PC-9 (cell line): ENCODE results near the gene KIF21A. TPM values are rescaled to one million over a fixed set of nuclear protein-coding genes. Genes with fewer than 3 reads are reported as not detected.

Source experiments
- BruUV-seq: library from RNA; stranded (reverse); fragments of 400-500 nt; replicated peaks from 2 replicates; lab custom pipeline; 2021; lab: Mats Ljungman, UMichigan
- CTCF ChIA-PET: fragments of 300-600 bp; sonication (Branson Sonifier 250); formaldehyde crosslinking; loops from one replicate; lab custom pipeline; 2022; ENCODE audit warnings: antibody characterized with exemption; lab: Charles Lee
- POLR2A ChIA-PET: fragments of 300-600 bp; sonication (Branson Sonifier 250); formaldehyde crosslinking; loops from one replicate; lab custom pipeline; 2022; ENCODE audit warnings: antibody characterized with exemption; ENCODE audit not compliant: unreplicated experiment; lab: Charles Lee
- DNase-seq, 2 experiments: peaks; one replicate each; pipeline versions ENCODE4 v3.0.0 to v3.0.0-alpha.2; 2015 to 2022; ENCODE audit warnings: mixed read lengths in 1 of 2
- H2AFZ ChIP-seq: fragments of 200-600 bp; sonication (generic); 2 replicates; pipeline ENCODE4 v1.8.1; 2017; ENCODE audit warnings: antibody characterized with exemption
- H3F3A ChIP-seq: fragments of 200-600 bp; sonication (generic); 2 replicates; pipeline ENCODE4 v1.8.1; 2017; ENCODE audit warnings: antibody characterized with exemption, mild to moderate bottlenecking, low read depth; ENCODE audit not compliant: insufficient read depth
- H3K27ac ChIP-seq: fragments of 200-600 bp; sonication (generic); 2 replicates; pipeline ENCODE4 v1.6.1; 2016; ENCODE audit warnings: mixed run types
- H3K27me3 ChIP-seq: fragments of 200-600 bp; sonication (generic); 2 replicates; pipeline ENCODE4 v1.6.1; 2016; ENCODE audit warnings: low read depth, mixed run types; ENCODE audit not compliant: insufficient read depth
- H3K36me3 ChIP-seq: fragments of 200-600 bp; sonication (generic); 2 replicates; pipeline ENCODE4 v1.6.1; 2016; ENCODE audit warnings: low read depth, mixed run types
- H3K4me1 ChIP-seq: fragments of 200-600 bp; sonication (generic); replicated peaks from 2 replicates; pipeline ENCODE4 v1.6.1; 2016; ENCODE audit warnings: mixed run types; ENCODE audit not compliant: insufficient read depth
- H3K4me2 ChIP-seq: fragments of 200-600 bp; sonication (generic); 2 replicates; pipeline ENCODE4 v1.6.1; 2017; ENCODE audit warnings: mixed run types
- H3K4me3 ChIP-seq: fragments of 200-600 bp; sonication (generic); 2 replicates; pipeline ENCODE4 v1.6.1; 2016; ENCODE audit warnings: mixed run types
- H3K79me2 ChIP-seq: fragments of 200-600 bp; sonication (generic); 2 replicates; pipeline ENCODE4 v1.6.1; 2017; ENCODE audit warnings: low read depth, mixed run types
- H3K9me2 ChIP-seq: fragments of 200-600 bp; sonication (generic); 2 replicates; pipeline ENCODE4 v1.8.1; 2017; ENCODE audit warnings: mild to moderate bottlenecking; ENCODE audit not compliant: insufficient read depth
- H3K9me3 ChIP-seq: fragments of 200-600 bp; sonication (generic); 2 replicates; pipeline ENCODE4 v1.8.1; 2016; ENCODE audit warnings: low read depth; ENCODE audit not compliant: insufficient read depth
- H4K20me1 ChIP-seq: fragments of 200-600 bp; sonication (generic); 2 replicates; pipeline ENCODE4 v1.8.1; 2017; ENCODE audit not compliant: insufficient read depth
- CTCF ChIP-seq: fragments of 200-600 bp; sonication (generic); conservative IDR thresholded peaks from 2 replicates; pipeline ENCODE4 v1.6.1; 2017; ENCODE audit warnings: mixed run types, antibody characterized with exemption, mild to moderate bottlenecking, moderate library complexity
- EZH2 ChIP-seq: fragments of 200-600 bp; sonication (generic); IDR thresholded peaks from 2 replicates; pipeline ENCODE4 v1.8.0; 2017; ENCODE audit warnings: antibody characterized with exemption, low read depth
- intact Hi-C: fragments of 100-400 bp; cut with micrococcal nuclease; formaldehyde crosslinking; loops from one replicate; pipeline ENCODE4 v1.10.0; 2022; ENCODE audit not compliant: unreplicated experiment
- total RNA-seq: library from RNA; stranded (reverse); gene quantifications from 2 replicates; pipeline ENCODE4 v1.2.3, GENCODE V29; 2021

KIF21A gene
- total RNA-seq, 1 experiment from 2014 or later, result 13.6 TPM

GRCh38 chr12:39389399-39390150 is 53.3 kb downstream of the KIF21A start:
- H3K9me3 ChIP-seq, result no peaks in the 10 kb centered on the region
- H3K27me3 ChIP-seq, result no peaks in the 10 kb centered on the region
- no peaks in the 10 kb centered on the region for H3K9me2 ChIP-seq
- H3K4me3 ChIP-seq, result no peak overlapping the region
- H2AFZ ChIP-seq, result no peak overlapping the region
- no peaks in the 10 kb centered on the region for H3K4me1 ChIP-seq
- CTCF ChIA-PET, result no interaction called here
- H3K36me3 ChIP-seq, result no peaks in the 10 kb centered on the region
- TF ChIP-seq EZH2 (no peak), CTCF (no peak)
- no peak overlapping the region for H3K4me2 ChIP-seq
- POLR2A ChIA-PET, result no interaction called here
- no TSS peak for BruUV-seq
- no peak overlapping the region for H3K27ac ChIP-seq
- H3K79me2 ChIP-seq, result no peaks in the 10 kb centered on the region
- H4K20me1 ChIP-seq, result no peaks in the 10 kb centered on the region
- DNase-seq, result no peak
- H3F3A ChIP-seq, result no peaks in the 10 kb centered on the region
- intact Hi-C loops, result no loop called here

GRCh38 chr12:39386335-39386734 is 56.6 kb downstream of the KIF21A start:
- H4K20me1 ChIP-seq, result no peaks in the 10 kb centered on the region
- POLR2A ChIA-PET, result no interaction called here

DNA sequence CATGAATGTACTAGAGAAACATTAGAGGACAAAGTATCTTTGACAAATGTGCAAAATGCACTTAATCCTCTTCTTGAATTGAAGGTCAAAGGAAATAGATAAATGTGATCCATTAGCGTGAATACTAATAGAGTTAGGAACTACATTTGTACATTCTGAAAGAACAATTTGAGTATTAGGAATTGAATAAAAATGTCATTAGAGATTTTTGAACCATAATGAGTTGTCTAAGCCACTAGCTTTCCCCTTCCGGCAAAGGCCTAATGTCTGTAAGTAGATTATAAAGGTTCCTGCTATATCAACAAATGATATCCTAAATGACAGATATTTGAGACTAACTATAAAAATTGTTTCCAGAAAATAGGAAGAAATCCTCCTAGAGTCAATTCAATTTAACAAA is 59.8 kb downstream of the KIF21A start:
- ChIA-PET POLR2A (no interaction called here), CTCF (no interaction called here)
- Histone ChIP-seq H3K27me3 (no peaks in the 10 kb centered on the region), H3K4me3 (no peak overlapping the region), H2AFZ (no peak overlapping the region), H3K9me2 (no peaks in the 10 kb centered on the region), H3K36me3 (no peaks in the 10 kb centered on the region), H3K79me2 (no peaks in the 10 kb centered on the region), H4K20me1 (no peaks in the 10 kb centered on the region), H3K27ac (no peak overlapping the region), H3F3A (no peaks in the 10 kb centered on the region), H3K4me1 (no peaks in the 10 kb centered on the region), H3K9me3 (no peaks in the 10 kb centered on the region), H3K4me2 (no peak overlapping the region)
- BruUV-seq, result no TSS peak
- intact Hi-C loops, result no loop called here
- no peak for TF ChIP-seq CTCF
- no peak for TF ChIP-seq EZH2
- no peak for DNase-seq

More at GRCh38 chr12:39386335-39386734, 56.6 kb downstream of the KIF21A start:
- no peaks in the 10 kb centered on the region for H3F3A ChIP-seq
- no TSS peak for BruUV-seq
- H2AFZ ChIP-seq, result no peak overlapping the region
- intact Hi-C loops, result no loop called here
- H3K27ac ChIP-seq, result no peak overlapping the region
- DNase-seq, result no peak
- no peaks in the 10 kb centered on the region for H3K4me1 ChIP-seq
- H3K27me3 ChIP-seq, result no peaks in the 10 kb centered on the region
- H3K36me3 ChIP-seq, result no peaks in the 10 kb centered on the region
- CTCF ChIA-PET, result no interaction called here
- no peaks in the 10 kb centered on the region for H3K79me2 ChIP-seq
- no peaks in the 10 kb centered on the region for H3K9me3 ChIP-seq
- no peak overlapping the region for H3K4me3 ChIP-seq
- H3K9me2 ChIP-seq, result no peaks in the 10 kb centered on the region
- no peak overlapping the region for H3K4me2 ChIP-seq
- TF ChIP-seq EZH2 (no peak), CTCF (no peak)
